NCI-H2029 (cell line): ENCODE data around the gene GSTT2.

Experiments
- DNase-seq: peaks from one replicate; lab custom pipeline; 2025; lab: John Stamatoyannopoulos, UW

Gene GSTT2

DNA sequence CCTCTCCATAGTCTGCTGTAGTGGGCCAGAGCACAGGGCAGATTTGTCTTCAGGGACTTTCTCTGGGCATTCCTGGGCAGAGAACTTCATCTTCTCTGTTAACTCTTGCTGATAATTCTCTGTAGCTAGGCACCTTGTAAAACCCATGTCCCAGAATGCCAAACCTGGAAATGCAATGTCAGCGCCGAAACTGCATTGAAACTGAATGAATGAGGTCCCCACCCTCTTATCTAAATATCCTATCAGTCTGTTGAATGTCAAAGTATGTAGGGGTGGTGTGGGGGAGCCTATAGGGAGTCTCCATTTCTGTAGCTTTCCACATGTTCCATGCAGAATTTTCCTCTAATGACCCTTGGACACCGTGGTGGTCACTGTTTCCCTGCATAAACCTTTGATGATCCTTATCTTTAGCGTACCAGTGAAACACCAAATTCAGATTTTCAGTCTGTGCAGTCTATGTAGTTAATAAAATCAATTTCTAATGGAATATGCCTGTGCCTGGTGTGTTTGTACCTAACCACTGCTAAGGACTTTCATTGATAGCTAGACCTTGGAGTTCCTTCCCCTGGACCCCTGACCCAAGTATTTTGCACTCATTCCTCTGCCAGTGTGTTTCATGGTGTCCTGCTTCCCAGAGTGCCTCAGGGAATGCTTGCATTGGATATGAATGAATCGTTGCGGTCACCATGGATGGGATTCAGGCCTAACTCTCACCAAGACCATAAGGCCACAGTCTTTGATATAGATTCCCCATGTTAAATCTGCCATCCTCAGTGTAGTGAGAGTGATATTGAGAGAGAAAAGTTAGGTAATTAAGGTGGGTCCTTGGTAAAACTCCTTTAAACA is 28.7 kb downstream of the GSTT2 start:
- DNase-seq, result no peak

DNA sequence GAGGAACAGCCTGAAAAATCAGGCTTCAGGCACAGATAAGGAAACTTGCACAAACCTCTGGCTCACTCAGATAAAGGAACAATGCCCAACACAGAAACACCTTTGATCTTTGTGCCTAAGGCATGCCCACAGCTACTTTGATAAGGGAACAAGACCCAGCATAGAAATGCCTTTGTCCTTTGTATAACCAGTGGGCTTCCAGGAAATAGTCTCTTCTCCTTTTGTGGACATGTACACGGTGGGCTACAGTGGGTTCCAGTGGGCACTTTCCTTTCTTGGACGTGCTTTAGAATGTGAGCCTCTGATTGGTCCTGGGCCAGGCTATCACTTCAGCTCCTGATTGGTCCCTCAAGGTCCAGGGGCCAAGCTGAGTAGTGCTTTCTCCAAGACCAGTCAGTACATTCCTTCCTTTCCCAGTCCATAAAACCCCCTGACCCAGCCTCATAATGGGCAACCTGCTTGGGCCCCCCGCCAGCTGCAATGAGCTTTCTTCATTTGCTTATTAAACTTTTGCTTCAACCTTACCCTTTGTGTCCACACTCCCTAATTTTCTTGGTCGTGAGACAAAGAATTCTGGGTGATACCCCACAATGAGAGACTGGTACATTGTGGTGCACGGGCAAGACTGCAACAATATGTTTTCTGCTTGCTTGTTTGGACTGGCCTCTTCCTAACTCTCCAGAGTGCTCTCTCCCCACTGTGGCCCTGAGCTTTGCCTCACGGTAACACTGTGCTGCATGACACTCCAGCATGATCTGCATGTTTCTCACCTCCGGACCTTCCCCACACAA is 29.5 kb downstream of the GSTT2 start:
- DNase-seq, result no peak

DNA sequence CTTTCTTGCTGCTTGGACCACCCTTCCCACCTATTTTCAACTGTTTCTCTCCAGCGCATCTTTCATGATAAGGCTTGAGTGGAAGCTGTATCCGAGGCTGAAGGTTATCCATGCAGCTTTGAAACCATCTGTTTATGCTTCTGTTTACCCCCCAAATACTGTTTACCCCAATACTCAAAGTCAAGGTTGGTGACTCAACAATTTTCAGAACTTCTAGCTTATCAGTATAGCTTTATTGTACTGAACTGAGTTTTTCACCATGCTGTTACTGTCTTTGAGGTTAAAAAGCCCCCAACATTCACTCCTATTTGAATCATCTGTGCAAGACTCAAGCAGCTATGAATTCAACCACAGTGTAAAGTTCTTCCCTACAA is 30.1 kb downstream of the GSTT2 start:
- no peak for DNase-seq

DNA sequence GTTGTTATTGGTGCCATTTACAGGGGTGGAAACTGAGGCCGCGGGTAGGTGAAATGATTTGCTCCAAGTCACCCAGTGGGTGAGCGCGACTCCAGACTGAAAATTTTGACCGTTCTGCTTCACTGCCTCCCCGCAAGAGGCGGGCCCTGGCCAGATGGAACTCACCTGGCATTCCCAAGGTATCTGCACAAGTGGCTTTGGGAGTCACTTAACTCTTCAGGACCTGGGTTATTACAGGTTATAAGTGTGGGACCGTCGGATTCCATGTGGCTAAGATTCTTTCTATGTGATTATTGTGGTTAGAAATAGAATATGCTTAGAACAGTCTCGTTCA is 31.8 kb downstream of the GSTT2 start:
- DNase-seq, result peak; percentile 19

DNA sequence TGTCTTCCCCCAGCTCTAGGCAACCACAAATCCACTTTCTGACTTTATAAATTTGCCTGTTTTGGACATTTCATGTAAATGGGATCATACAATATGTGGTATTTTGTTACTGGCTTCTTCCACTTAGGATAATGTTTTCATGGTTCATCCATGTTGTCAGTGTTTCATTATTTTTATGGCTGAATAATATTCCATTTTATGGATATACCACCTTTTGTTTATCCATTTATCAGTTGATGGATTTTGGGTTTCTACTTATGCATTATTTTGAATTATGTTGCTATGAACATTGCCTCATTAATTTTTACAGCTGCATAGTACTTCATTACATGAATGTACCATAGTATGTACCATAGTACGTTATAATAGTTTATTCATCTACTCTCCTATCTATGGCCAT is 36.2 kb downstream of the GSTT2 start:
- DNase-seq, result no peak

DNA sequence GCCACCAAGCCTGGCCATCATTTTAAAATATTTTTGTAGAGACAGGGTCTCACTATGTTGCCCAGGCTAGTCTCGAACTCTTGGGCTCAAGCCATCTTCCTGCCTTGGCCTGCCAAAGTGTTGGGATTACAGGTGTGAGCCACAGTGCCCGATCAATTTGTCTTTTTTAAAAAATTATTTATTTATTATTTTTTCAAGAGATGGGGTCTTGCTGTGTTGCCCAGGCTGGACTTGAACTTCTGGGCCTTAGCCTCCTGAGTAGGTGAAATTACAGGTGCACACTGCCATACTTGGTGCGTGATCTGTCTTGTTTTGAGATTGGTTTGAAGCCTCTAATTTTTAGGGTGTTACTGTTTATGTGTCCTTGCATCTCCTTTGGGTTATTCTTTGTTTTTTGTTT is 41.4 kb downstream of the GSTT2 start:
- no peak for DNase-seq

DNA sequence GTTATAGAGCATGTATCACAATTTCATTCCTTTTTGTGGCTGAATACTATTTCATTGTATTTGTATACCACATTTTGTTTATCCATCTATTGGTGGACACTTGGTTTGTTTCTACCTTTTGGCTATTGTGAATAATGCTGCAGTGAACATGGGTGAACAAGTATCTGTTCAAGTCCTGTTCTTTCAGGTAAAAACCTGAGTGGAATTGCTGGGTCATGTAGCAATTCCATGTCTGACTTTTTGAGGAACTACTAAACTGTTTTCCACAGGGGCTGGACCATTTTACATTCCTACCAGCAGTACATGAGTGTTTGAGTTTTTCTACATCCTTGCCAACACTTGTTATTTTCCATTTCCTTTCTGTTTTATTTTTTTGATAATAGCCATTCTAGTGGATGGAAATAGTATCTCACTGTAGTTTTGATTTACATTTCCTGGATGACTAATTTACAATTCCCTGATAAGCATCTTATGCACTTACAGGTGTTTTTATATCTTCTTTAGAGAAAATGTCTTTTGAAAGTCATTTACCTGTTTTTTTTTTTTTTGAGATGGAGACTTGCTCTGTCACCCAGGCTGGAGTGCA is 43.4 kb downstream of the GSTT2 start:
- no peak for DNase-seq

DNA sequence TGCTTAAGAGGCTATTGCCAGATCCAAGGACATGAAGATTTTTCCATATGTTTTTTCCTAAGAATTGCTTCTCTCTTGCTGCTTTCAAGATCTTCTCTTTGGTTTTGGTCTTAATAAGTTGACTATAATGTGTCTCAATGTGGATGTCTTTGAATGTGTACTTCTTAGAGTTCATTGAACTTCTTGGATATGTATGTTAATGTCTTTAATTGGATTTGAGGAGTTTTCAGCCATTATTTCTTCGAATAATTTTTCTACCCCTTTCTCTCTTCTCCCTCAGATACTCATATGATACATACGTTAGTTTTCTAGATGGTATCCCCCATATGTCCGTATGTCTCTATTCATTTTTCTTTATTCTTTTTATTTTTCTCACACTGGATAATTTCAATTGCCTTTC is 44.4 kb downstream of the GSTT2 start:
- no peak for DNase-seq

DNA sequence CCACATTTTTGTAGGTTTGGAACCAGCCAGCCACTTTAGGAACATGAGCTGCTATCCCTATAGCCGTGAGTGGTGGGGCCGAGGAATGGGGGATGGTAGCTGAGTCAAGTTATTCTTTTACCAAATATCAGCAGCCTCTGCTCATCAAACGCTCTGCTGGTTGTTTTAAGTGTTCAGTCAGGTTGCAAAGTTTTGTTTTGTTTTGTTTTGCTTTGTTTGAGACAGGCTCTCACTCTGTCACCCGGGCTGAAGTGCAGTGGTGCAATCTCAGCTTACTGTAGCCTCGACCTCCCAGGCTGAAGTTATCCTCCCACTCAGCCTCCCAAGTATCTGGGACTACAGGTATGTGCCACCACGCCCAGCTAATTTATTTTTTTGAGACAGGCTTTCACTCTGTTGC is 45.5 kb downstream of the GSTT2 start:
- DNase-seq, result no peak

DNA sequence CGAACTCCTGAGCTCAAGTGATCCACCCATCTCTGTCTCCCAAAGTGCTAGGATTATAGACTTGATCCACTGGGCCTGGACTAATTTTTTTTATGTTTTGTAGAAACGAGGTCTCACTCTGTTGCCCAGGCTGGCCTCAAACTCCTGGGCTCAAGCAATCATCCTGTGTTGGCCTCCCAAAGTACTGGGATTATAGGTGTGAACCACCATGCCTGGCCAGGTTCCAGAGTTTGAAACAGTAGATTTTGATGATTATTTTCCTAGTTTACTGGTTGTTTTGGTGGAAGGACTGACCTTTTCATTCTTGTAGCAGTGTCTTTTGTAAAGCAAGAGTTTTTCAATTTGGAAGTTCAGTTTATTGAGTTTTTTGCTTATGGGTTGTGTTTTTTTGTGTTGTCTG is 46.1 kb downstream of the GSTT2 start:
- DNase-seq, result no peak

DNA sequence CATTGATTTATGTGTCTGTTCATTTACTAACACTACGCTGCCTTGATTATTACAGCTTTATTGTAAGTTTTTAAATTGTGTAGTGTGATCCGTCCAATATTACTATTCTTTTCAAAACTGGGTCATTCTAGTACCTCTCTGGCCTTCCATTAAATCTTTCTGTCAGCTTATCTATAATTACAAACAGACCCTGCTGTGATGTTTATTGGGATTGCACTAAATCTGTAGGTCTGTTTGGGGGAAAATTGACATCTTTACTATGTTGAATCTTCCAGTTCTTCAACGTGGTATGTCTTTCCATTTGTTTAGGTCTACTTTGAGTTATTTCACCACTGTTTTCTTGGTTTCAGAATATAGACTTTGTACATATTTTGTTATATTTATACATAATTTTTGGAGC is 46.8 kb downstream of the GSTT2 start:
- DNase-seq, result no peak

DNA sequence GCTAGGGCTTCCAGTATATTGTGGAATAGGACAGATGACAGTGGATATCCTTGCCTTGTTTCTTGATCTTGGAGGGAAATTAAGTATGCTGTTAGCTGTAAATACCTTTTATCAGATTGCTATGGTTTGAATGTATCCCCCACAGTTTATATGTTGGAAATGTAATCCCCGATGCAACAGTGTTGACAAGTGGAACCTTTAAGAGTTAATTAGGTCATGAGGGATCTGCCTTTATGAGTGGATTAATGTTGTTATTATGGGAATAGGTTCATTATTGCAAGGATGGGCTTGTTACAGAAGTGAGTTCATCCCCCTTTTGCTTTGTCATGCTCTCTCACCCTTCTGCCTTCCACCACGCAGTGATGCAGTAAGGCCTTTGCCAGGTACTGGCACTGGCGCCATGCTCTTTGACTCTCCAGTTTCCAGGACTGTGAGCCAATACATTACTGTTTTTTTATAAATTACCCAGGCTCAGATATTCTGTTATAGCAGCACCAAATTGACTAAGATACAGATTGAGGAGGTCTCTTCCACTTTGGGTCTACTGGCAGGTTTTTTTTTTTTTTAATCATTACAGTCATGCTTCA is 47.5 kb downstream of the GSTT2 start:
- no peak for DNase-seq

DNA sequence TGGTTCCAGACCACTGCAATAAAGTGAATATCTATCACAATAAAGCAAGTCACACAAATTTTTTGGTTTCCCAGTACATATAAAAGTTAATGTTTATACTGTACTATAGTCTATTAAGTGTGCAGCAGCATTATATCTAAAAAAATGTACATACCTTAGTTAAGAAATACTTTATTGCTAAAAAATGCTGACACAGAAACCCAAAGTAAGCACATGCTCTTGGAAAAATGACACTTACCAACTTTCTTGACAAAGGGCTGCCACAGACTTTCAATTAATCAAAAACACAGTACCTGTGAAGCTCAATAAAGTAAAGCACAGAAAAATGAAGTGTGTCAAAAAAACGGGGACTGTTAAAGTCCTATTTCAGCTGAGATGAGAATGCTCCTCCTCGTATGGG is 48.1 kb downstream of the GSTT2 start:
- no peak for DNase-seq

DNA sequence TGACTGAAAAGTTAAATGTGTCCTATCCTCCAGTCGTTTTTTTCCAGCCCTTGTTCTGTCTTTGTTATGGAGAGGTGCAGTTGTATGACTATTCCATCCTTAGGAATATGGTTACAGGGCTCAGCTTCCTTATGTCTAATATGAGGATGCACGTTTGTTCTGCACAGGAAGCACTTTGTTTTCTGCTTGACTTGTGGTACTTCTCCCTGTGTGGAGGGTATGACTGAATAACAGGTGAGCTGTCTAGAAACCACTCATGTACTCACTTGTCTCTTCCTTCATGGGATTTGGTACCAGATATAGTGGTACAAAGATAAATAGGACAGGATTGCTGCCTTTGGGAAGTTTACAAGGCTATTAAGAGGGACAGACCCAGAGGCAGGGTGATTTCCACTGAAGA is 48.6 kb downstream of the GSTT2 start:
- peak; percentile 11 for DNase-seq

DNA sequence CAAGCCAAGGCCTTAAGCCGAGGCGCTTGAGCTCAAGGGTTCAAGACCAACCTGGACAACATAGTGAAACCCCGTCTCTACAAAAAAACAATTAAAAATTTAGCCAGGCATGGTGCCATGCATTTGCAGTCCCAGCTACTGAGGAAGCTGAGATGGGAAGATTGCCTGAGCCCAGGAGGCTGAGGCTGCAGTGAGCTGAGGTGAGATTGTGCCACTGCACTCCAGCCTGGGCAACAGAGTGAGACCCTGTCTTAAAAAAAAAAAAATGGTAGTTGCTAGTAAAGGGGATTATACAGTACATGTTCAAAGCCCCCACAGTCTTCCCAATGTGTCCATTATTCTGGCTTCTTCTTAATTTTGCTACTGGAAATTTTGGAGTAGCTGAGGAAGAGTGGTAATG is 49.4 kb downstream of the GSTT2 start:
- no peak for DNase-seq

DNA sequence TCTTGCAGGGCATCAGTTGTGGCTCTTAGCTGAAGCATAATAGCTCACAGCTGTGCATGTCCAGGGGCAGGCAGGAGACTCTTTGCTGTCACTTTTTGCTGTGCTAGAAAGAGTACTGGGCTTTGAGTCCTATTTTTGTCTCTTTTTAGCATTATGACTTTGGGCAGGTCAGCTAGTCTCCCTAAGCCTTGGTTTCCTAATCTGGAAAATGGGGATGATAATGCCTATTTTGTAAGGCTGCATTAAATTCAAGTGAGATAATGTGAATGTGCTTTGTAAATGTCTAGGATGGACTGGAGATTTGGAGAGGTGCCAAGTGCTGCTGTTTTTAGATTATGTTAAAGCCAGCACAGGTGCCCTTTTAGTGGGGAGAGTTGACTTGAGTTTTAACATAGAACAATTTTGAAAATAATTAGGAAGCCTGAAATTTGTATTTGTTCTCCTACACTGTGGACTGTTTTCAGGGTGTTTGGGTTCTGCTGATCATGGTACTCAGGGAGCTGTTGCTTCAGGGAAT is 50.3 kb downstream of the GSTT2 start:
- DNase-seq, result no peak
